Stimulated activated naive CD4-positive, alpha-beta T cell (primary cell): Measurements from ENCODE around the gene DNAJA2.
A peak's percentile ranks its signal among the peaks of the same experiment; 100 is the strongest.

Source experiments
- DNase-seq, 6 experiments: peaks; one replicate each; lab custom pipeline; 2025; lab: John Stamatoyannopoulos, UW

The DNAJA2 gene

DNA sequence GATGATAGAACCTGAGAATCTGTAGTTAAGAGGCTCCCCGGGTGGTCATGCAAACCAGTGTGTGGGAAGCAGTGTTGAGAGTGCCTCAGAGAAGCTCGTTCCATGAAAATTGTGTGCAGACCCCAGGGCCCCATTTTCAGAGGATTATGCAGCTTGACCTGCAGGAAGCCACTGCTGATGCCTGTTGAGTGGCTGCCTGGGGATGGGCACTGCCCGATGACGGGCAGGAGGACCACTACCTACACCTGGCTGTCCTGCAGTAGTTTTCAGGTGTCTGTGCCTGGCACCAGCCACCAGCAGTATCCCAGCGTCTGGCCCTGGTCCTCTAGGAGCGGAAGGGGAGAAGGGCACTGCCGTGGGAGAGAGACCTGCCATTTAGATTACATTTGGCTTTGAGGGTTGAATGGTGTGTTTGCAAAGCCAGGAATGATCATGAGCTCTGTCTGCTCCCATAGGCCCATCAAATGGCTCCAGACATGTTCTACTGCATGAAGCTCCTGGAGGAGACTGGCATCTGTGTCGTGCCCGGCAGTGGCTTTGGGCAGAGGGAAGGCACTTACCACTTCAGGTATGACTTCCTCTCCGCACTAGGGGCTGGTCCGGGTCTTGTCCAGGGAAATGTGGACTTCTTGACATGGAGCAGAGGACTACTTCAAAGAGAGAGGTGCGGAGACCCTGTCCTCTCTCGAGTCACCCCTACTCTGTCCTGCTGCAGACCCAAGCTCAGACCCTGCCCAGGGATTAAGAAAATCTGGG is 46.8 kb downstream of the DNAJA2 start:
- no peak for DNase-seq

DNA sequence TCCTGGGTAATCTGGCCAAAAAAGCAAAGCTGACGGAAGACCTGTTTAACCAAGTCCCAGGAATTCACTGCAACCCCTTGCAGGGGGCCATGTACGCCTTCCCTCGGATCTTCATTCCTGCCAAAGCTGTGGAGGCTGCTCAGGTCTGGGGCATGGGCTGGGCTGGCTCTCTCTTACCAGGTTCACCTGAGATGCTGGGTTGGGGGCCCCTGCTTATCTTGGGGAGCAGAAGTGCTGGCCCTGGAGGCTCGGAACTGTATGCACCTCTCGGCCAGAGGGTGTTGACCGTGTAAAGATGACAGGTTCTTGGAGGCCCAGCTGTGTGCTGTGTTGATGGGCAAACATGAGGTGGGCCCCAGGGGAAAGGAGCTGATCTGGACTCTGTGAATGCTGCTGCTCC is 49.1 kb downstream of the DNAJA2 start:
- DNase-seq, result no peak

DNA sequence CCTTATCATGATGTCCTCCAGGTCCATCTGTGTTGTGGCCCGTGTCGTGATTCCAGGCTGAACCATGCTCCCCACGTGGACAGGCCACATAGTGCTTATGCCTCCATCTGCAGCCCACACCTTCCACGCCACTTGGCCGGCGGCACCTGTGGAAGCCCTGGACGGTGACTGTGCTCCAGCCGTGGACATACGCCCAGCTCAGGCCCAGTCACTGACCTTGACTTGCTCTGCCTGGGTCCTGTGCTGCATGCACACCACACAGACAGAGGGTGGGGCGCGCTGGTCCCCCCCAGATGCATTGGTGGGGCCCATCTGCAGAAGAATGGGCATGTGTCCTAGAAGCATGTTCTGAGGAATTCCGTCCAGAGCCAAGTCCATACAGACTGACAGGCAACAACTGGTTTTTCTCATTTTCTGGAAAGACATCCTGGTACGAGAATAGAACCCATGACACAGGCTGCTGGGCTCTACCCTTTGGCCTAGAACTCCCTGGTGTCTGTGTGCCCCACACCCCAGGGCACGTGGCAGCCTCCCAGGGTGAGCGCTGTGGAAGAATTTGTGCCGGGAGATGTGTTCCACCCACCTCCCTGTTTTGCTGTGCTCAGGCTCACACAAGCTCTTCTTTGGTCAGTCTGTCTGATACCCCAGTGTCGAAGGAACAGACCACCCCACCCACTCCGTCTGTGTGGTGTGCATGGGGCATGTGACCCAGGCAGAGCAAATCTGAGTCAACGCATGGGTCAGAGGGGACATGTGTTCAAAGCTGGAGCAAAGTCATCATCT is 49.8 kb downstream of the DNAJA2 start:
- DNase-seq, result no peak

DNA sequence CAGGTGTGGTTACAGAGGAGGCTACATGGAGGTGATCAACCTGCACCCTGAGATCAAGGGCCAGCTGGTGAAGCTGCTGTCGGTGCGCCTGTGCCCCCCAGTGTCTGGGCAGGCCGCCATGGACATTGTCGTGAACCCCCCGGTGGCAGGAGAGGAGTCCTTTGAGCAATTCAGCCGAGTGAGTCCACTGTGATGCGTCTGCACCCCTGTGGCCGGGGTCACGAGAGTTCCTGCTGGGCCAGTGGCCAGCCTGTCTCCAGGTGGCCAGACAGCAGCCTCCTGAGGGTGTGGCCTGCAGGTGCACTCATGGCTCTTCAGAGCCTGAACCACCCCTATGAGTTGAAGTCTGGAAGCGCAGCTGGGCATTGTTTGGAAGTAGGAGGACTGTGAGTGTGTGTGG is 51.2 kb downstream of the DNAJA2 start:
- DNase-seq, result no peak

DNA sequence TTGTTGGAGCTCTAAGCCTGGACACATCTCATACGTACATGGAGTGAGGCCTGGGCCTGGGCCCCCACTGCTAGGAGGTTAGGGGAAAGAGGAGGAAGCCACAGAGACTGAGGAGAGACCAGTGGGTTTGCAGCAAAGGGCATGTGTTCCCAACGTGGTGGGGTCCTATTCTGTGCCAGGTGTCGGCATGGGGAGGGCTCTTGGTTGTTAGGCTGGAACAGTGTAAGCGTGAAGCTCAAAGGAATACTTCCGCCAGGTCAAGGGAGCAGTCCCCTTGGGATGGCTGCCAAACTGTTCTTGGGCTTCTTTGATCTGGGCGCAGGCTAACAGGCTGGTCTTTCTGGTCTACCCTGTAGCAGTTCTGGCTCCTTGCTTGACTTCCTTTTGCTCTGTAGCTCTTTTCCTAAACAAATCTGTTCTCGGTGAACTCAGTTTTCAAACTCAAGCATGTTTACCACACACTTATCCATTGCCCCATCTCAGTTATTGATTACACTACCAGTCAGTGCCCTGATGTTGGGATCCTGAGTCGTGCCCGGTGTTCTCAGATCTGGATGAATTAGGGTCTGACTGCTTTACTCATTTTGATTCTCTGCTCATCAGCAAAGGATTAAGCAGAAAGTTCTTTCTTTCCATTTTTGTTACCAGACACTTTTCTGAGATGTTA is 52.9 kb downstream of the DNAJA2 start:
- DNase-seq, result no peak

DNA sequence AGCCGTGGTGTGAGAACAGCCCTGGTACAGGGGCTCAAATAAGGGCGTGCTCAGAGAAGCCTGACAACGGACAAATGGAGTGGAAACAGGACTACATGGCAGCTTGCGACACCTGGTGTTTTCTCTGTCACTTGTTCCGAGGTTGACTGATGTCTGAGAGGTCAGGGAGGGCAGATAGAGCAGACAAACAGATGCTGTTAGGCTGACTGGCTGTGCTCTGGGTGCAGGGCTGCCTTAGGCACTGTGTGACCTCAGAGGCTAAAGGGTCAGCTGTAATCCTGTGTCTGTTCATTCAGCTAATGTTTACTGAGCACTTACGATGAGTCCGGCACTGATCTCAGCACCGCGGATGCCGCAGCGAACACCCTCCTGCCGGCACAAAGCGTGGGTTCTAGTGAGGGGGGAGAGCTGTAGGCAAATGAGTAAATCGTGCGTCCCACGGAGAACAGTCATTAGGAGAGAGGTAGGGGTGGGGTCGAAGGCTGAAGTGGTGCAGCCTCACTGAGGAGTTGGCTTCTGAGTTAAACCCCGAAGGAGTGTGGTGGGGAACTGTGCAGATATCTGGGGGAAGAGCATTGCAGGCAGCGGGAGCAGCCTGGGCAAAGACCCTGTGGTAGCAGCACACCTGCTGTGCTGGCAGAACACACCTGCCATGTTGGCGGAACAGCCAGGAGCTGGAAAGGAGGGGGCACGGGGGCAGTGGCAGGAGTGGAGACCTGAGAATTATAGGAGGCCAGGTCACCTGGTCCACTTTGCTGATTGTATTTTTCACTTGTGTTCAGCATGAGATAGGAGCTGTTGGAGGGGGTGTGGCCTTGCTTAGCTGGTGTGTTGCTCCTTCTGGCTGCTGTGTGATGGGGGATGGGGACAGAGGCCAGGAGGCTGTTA is 54.3 kb downstream of the DNAJA2 start:
- no peak for DNase-seq

DNA sequence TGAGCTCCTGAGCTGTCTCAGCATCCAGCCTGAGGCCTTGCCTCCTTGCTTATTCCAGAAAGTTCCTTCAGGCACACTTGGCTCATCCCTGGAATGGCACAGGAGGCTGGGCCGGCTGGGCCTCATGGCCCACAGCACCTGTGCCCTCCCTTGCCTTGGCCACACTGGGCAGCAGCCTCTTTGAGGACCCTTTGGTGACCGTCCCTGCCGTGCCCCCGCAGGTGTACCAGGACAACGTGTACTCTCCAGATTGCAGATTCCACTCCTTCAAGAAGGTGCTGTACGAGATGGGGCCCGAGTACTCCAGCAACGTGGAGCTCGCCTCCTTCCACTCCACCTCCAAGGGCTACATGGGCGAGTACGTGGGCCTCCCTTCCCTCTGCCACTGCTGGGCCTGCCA is 55.1 kb downstream of the DNAJA2 start:
- DNase-seq, result no peak

DNA sequence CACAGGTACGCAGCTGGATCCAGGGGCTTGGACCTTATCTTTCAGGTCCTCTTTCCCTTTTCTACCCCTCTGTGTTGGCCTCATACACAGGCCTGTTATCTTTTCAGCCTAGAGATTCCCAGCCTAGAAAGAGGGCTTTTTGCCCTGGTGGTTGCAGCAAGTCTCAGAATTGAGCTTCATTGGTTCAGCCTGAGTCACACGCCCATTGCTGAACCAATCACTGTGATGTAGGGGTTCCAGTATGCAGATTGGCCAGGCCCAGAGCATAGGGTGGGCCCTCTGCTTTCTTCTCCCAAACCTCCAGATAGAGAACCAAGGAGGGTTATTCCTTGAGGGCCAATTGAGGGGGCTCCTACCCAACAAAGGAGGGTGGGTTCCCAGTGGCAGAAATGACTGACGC is 56.5 kb downstream of the DNAJA2 start:
- no peak for DNase-seq

DNA sequence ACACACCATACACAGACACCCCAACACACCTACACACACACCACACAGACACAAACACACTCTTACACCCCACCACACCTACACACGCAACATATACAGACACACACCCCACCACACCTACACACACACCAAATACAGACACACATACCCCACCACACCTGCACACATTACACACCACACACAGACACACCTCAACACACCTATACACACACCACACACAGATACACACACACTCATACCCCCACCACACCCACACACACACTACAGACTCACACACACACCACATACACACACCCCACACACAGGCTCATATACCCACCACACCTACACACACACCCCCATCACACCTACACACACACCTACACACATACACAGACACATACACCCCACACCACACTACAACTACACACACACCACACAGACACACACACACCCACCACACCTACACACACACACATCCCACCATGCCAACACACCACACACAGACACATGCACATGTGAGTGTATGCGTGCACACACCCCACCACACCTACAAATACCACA is 57.9 kb downstream of the DNAJA2 start:
- no peak for DNase-seq

DNA sequence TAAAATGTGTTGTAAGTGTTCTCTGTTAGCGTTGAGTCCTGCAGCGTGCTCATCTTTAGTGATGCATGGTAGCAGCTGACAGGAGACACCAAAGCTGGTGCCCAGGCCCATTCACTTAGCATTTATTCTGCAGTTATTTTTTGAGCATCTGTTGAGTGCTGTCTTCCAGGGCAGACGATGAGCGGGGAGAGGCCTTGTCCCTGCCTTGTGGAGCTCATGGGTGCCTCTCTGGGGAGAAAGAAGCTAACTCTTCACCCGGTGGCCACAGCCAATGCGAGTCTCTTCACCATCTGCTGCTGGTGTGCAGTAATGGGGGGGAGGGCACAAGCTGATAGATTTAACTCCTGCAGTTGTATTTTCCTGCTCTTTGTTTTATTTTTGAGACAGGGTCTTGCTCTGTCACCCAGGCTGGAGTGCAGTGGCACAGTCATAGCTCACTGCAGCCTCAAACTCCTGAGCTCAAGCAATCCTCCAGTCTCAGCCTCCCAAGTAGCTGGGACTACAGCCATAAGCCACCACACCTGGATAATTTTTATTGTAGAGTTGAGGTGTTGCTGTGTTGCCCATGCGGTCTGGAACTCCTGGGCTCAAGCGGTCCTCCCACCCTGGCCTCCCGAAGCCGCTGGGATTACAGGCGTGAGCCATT is 58.8 kb downstream of the DNAJA2 start:
- DNase-seq, result no peak

DNA sequence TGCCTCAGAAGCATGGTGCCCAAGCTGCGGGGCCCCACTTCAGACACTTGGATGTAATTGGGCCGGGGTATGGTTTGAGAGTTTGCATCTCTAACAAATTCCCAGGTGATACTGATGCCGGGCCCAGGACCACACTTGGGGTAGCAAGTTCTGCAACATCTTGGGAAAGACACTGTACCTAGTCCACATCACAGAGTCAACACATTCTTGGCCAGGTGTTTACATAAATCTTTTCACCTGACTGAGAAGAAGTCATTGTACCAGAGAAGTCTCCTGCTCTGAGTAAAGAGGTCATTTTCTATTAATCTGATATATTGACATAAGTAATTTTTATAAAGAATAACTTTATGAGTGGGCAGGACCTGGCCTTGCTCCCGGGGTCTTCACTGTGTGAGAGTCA is 61.8 kb downstream of the DNAJA2 start:
- no peak for DNase-seq

DNA sequence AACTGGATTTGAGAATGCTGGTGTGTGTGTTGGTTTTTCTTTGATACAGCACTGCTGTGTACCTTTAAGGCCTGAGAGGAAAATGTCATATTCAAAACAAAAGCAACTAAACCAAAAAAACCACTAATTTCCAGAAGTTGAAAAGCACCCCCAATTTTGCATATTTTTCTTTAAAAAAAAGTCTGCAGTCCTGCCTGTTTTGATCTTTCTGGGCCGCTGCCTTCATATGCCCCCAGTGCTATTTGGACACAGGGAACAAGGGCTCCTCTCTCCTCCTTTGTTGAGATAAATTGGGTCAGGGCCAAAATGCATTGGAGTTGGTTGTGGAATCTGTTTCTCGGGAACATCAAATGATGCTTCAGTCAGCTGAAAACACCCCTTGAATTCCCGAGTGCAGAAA is 62.4 kb downstream of the DNAJA2 start:
- no peak for DNase-seq

DNA sequence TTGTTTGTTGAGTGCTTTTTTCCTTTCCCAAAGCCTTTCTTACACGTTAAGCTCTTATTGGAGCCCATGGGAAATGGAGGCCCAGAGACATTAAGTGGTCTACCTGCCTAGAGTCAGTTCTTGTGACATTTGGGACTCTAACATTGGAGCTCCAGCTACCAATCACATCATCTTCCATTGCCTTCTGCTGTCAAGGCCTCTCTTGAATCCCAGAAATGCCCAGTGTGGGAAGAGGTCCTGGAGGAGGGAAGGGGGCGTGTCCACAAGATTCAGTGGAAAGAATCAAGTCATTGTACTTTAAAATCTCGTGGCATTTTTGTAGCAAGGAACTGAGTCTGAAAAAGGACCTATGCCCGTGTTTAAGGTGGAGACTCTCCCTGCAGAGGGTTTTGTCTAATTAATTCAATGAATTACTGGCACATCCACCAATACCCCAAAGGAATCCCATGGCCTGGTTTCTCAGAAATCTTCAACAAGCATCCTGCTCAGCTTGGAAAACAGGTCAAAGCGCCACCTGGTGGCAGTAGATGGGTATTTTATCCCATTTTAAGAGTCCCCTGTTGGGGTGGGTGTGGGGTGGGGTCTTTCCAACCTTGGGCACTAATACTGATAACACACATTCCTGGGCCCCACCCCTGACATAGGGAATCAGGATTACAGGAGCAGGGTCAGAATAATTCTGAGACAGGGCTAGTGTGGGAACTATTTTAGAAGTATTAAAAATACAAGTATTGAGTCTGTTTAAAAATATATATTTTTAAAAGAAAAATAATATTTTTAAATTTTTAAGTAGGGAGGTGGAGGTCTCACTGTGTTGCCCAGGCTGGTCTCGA is 64.7 kb downstream of the DNAJA2 start:
- peak; percentile 15 to 70 (median 44) for DNase-seq

DNA sequence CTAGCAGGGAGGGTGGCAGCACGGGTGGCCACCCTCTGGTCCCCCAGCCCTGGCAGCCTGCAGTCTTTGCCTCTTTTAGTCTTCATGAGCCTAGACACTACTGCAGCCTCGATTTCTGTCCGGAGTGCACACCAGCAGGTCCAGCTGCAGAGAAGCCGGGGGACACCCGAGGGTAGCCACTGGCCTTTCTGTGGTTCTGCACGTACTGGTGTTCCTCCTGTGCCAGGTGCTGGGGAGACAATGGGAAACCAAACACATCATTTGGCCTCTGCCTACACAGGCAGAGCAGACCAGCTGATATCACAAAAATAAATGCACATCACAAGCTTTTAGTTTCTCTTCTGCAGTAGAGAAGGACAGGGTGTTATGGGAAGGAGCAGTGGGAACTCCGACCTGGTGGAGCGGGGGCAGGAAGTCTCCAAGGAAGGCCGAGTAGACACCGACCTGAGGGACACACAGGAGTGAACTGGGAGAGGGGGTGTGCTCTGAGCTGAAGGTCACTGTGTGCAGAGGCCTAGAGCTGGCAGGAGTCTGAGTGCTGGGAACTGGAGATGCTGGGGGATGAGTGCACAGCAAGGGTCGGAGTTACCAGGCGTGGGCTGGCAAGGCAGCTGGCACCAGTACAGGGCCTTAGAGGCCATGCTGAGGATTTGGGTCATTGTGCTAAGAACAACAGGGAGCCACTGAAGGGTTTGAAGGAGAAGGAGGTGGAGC is 66.3 kb downstream of the DNAJA2 start:
- no peak for DNase-seq

DNA sequence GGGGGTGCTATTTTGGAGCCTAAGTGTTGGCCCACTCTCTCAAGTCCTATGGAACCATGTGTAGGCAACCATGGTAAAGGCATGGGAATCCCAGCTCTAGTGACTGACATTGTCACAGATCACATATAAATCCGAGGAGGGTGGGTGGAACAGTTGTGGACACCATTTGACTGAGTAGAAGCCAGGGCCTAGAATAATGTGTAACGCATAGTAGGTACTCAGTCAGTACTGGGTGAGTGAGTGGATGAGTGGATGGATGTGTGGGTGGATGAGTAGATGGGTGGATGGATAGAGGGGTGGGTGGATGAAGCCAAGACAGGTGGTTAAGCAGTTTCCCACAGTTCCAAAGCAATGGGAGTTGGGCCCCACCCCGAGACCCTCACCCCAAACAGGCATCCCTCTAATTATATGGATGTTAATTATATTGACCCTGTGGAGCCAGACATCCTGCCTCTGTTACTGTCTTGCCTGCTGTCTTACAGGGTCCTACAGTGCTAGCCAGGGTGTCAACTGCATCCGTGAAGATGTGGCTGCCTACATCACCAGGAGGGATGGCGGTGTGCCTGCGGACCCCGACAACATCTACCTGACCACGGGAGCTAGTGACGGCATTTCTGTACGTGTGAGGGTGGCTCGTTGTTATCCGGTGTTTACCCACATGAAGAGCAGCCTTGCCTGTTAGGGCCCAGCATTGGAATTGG is 67.0 kb downstream of the DNAJA2 start:
- no peak for DNase-seq
